Kasumi-1 (cell line): ENCODE data around the gene CDKN1A.
A peak's percentile ranks its signal among the peaks of the same experiment; 100 is the strongest.
"Not testable (repeated sequence)": the region's sequence is repeated elsewhere in the genome, so short reads cannot be mapped to it uniquely, and the experiment has no call there.

Experiments
- DNase-seq, 2 experiments: peaks; one replicate each; lab custom pipeline; 2025; lab: John Stamatoyannopoulos, UW

The CDKN1A gene

GRCh38 chr6:36720251-36721141 is 42.0 kb downstream of the CDKN1A start:
- no peak for DNase-seq

- no peak for DNase-seq
Measured at GRCh38 chr6:36721369-36722140, 43.0 kb downstream of the CDKN1A start.

- no peak for DNase-seq
Measured at GRCh38 chr6:36722365-36722764, 43.9 kb downstream of the CDKN1A start.

- no peak for DNase-seq
Measured at GRCh38 chr6:36722879-36723278, 44.4 kb downstream of the CDKN1A start.

DNA sequence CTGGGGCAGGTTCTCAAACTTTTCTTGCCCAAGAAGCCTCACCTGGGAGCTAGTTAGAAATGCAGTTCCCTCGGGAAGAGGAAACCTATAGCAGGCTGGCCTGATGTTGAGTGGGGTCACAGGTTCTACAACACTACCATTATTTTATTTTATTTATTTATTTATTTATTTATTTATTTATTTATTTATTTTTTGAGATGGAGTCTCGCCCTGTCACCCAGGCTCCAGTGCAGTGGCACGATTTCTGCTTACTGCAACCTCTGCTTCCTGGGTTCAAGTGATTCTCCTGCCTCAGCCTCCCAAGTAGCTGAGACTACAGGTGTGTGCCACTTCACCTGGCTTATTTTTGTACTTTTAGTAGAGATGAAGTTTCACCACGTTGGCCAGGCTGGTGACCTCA is 45.5 kb downstream of the CDKN1A start:
- not testable (repeated sequence) for DNase-seq

- peak in 1 of 2 experiments; percentile 35 for DNase-seq
Measured at GRCh38 chr6:36724514-36725390, 46.2 kb downstream of the CDKN1A start.

DNA sequence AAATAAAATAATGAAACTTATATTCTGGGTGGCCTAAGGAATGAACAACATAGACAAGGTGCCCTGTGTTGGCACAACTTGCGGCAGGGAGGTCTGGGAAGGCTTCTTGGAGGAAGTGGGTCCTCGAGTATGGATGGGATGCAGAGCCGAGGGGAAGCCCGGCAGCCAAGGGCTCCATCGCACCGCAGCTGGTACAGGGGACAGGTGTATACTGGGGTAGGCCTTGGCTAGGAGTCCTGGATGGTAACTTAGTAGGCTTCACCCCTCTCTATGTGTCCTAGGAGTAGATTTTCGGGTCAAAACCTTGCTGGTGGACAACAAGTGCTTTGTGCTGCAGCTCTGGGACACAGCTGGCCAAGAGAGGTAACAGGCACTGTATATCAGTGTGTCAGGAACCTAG is 47.1 kb downstream of the CDKN1A start:
- no peak for DNase-seq

- DNase-seq: peak; percentile 96
Measured at GRCh38 chr6:36727505-36728021, 49.0 kb downstream of the CDKN1A start.

- DNase-seq: no peak
Measured at GRCh38 chr6:36728289-36729160, 50.0 kb downstream of the CDKN1A start.

DNA sequence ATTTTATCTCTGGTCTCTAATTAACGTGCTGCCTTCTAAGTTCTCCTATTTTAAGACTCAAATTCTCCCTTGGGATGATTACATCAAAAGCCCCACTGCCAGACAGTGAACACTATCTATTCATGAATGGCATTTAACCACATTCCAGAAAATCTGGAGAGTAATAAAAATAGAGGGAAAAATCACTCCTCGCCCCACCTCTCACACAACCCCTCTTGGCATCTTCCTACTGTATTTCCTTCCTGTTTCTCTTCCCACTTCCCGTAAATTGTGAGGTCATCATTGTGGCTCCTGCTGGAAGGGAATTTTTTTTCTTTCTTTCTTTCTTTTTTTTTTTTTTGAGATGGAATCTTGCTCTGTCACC is 50.6 kb downstream of the CDKN1A start:
- no peak for DNase-seq

GRCh38 chr6:36730424-36731380 is 52.2 kb downstream of the CDKN1A start:
- no peak for DNase-seq

DNA sequence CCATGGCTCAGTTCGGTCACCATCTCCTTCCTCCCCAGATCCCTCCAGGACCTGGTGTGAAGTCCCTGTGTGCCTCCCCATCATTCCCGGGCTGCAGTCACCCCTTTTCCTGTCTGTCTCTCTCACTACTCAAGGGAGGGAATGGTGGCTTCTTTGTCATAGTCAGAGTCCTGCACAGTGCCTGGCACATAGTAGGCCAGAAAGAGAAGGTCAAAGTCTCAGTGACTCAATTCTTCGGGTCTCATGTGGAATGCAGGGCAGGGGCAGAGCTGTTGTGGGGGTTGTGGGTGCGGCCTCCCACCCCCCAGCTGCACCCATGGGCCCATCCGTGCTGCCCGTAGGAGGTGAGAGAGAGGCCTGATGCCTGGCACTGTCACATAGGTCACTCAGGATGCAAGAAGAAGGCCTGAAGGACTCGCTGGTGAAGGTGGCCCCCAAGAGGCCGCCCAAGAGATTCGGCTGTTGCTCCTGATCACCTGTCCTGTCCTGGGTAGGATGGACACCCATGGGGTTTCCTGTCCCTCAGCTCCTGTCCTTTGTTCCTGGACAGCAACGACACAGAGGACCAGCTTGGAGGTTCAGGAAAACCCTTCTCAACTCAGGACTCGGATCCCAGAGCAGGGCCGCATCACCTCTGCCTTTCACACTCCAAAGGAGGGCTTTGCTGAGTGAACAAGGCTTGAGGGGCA is 53.3 kb downstream of the CDKN1A start:
- DNase-seq: no peak

DNA sequence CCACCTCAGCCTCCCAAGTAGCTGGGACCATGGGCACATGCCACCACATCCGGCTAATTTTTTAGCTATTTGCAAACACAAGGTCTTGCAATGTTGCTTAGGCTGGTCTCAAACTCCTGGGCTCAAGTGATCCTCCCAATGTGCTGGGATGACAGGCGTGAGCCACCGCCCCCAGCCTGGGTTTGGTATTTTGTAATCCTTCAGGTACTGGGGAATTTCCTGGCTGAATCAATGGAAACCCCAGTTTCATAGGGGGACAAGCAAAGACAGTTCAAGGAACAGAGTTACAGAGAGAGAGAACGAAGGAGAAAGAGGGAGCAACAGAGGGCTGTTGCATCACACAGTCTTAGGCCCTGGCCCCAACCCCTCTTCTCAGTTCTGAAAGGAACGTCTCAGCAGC is 54.8 kb downstream of the CDKN1A start:
- DNase-seq: no peak

DNA sequence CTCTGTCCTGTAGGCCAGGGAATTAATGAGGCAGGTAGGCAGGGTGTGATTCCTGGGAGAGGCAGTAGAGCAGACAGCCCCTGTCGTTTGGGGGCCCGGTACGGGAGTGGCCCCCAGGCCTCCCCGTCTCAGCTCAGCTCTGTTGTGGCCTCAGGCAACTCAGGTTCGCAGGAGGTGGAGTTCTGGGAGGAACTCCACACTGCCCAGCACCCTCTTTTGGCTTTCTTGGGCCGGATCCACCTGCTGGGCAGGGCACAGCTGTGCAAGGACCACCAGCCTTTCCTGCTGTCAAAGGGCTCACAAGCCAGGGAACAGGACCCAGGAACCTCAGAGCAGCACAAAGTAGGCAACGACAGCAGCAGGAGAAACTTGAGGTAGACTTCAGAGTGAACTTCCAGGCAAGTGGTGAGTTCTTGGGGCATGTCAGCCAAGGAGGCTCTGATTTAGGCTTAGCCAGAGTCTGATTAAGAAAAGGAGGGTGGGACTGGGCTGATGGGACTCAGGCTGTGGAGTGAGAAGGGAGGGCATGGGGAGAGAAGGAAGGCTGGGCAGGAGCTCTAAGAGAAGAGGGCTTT is 56.1 kb downstream of the CDKN1A start:
- no peak for DNase-seq

DNA sequence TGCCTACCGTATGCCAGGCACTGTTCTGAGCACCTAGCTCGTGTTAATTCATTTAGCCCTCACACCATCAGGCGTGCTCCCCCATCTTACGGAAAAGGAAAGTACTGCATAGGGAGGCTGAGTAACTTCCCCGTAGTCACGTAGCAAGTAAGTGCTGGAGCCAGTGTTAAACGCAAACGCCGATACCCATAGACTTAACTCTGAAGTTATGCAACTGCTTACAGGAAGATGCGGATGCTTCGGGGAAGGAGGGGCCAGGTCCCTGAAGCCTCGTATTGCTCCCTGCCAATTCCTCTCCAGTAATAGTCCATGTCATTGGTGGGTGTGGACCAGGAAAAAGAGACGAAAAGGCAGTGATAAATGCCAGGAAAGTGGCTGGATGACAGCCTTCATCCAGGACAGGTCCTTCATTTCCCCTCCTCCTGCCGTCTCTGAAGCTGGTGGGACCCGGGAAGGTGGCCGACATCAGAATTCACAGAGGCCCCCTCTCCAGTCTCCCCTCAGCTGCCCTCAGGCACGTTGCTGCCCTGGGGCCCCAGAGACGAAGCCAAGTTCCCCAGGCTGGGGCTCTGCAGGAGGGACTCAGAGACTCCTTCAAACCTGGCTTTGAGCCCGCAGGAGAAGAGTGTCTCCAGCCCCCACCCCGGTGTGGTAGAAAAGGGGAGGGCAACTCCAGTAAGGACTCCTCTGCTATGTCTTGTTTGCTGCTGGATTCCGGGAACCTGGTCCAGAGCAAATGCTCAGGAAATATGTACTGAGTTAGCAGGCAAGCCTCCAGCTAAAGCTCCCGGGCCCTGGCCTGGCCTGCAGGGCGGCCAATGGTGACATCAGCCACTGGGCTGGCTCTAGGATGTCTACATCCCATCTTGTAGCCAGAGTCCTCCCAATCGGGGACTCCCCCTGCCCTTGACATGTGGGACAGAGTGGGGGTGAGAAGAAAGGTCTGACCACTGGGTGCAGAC is 56.9 kb downstream of the CDKN1A start:
- DNase-seq: peak; percentile 87 to 89
